ENCODE measurements around the gene PLCD4.

DNA sequence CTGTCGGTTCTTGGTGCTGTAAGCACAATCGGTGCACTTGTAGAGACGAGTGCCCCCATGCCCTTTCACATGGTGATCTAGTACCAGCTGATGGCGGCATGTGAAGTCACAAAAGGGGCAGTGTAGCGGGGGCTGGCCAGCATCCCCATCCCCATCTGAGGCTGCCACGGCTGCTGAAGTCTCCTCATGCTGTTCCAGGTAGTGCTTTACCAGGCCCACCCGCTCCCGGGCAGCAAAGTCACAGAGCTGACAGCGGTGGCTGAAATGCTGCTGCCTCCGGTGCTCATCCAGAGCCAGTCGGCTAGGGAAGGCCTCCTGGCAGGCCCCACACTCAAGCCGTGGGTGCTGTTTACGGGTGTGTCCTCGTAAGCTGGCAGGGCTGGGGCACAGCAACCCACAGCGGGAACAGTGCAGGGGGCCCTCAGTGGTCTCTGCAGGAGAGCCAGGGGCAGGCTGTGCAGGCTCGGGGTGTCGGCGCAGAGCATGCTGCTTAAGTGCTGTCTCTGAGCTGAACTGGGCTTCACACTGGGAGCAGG lies 34.5 kb downstream of the PLCD4 start:
- TF ChIP-seq, protein P1, sequence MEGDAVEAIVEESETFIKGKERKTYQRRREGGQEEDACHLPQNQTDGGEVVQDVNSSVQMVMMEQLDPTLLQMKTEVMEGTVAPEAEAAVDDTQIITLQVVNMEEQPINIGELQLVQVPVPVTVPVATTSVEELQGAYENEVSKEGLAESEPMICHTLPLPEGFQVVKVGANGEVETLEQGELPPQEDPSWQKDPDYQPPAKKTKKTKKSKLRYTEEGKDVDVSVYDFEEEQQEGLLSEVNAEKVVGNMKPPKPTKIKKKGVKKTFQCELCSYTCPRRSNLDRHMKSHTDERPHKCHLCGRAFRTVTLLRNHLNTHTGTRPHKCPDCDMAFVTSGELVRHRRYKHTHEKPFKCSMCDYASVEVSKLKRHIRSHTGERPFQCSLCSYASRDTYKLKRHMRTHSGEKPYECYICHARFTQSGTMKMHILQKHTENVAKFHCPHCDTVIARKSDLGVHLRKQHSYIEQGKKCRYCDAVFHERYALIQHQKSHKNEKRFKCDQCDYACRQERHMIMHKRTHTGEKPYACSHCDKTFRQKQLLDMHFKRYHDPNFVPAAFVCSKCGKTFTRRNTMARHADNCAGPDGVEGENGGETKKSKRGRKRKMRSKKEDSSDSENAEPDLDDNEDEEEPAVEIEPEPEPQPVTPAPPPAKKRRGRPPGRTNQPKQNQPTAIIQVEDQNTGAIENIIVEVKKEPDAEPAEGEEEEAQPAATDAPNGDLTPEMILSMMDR (IDR thresholded peaks at IDR 0.05), result no peak
- no peak for TF ChIP-seq POLR2A (IDR thresholded peaks at IDR 0.05; ENCODE audit: low read depth)
